GM23248 (cell line): Measurements from ENCODE around the gene TMEM59L.

Experiments used
- EZH2 ChIP-seq: fragments of 200-600 bp; sonication (generic); IDR thresholded peaks from 2 replicates; pipeline ENCODE4 v1.6.1; 2018; ENCODE audit warnings: antibody characterized with exemption, mild to moderate bottlenecking; ENCODE audit not compliant: insufficient read depth, poor library complexity, severe bottlenecking
- EZH2phosphoT487 ChIP-seq: fragments of 200-600 bp; sonication (generic); IDR thresholded peaks from 2 replicates; pipeline ENCODE4 v1.6.1; 2018; ENCODE audit warnings: antibody characterized with exemption, moderate library complexity, mild to moderate bottlenecking, low read depth; ENCODE audit not compliant: insufficient read depth

DNA sequence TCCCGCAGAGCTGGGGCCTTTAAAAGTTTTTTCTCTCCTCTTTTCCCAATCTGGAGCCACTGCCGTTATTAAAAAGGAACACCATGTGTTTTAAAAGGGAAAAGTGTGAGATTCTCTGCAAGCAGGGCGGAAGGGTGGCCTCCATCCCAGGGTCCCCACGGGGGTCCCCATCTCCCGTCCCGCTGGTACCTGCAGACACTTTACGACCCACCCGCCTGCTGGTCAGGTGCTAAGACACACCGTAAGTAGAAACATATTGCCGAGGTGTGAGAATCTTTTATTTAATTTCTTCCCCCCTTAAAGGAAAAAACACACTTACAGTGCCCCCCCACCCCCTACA, 7.9 kb upstream of the TMEM59L start:
- no peak for TF ChIP-seq EZH2phosphoT487
- TF ChIP-seq EZH2, result no peak
